ENCODE measurements around the gene TMEM185A.

GRCh38 chrX:149629730-149630387 lies 1.7 kb downstream of the TMEM185A start:
- TF ChIP-seq CTCF (IDR thresholded peaks at IDR 0.05), result no peak
- no peak for TF ChIP-seq POLR2A (IDR thresholded peaks at IDR 0.05)

All from right lobe of liver (tissue), 4 donors.